Measurements from ENCODE around the gene GSTP1. TPM values are rescaled to one million over a fixed set of nuclear protein-coding genes. Genes with fewer than 3 reads are reported as not detected.
"Not testable (repeated sequence)": the region's sequence is repeated elsewhere in the genome, so short reads cannot be mapped to it uniquely, and the experiment has no call there.

Gene GSTP1
- total RNA-seq, 1 donor from 2014 or later: 771 TPM

DNA sequence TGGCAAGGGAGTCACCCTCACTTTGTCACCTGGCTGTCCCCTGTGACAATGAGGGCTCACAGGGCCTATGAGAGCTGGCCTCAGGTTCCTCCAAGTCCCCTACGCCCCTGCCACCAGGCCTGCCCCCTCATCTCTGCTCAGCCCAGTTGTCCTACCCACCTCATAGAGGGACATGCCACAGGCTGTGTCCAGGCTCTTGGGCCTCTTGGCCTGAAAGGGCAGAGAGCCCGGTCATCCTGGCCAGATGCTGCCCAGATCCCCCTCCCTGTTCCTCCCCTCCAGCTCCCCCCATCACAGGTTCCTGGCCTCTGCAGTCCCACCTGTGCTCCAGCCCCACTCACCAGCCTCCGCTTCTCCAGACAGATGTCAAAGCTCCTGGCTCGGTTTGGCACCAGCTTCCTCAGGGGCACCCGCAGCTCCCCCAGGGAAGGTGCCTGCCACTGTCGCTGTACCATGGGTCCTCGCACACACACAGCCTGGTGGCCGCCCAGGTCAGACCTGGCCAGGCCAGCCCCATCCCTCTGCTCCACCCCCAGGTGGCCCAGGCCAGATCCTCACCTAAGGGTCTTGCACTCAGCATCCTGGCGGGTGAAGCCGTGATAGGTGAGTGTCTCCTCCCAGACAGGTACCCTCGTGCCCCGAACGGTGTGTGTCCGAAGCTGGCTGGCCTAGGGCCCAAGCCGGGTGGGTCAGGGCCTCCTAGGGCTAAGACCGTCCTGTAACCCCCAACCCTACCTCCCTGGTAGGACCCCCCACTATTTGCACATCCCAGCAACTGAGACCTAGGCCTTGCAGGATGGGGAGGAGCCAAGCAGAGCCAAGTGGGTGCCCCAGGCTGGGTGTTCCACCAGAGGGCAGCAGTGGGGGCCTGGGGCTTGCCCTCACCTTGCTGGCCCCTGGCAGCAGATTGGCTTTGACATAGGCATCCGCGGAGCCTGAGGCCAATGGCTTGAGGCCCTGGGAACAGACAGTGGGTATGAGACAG is 31.4 kb downstream of the GSTP1 start:
- no peak for DNase-seq (ENCODE audit: low spot score)

- DNase-seq (ENCODE audit: low spot score): no peak
Measured at GRCh38 chr11:67615728-67616430, 32.3 kb downstream of the GSTP1 start.

DNA sequence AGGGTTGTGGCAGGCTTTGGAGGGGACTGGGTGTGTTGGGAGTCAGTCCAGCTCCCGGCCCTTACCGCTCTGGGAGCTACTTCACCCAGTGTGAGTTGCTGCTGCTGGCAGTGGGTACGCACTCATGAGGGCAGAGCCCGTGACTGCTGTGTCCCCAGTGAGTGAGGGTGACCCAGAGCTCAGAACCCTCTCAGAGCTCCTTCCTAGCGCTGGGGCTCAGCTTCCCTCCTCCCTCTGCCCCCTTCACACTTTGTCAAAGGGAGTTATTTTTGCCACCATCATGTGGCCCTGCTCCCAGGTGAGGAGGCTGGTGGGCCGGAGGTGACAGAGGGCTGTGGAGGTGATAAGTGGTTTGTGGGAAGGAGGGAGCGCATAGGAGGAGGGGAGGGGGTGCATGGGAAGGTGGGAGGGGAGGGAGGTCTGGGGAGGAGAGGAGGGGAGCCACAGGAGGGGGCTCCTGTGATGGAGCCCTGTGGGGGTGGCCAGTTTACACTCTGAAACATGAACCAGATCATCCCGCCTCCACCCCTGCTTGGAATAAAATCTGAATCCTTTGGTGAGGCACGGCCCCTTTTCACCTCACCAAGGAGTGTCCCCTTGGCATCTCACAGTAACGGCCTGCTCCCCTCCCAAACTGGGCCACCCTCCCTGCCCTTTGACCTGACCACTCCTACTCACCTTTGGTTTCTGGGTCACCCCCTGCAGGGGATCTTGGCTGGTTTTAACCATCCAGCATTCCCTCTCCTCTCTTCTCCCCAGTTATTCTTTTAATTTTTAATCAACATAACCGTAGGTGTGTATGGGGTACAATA is 33.0 kb downstream of the GSTP1 start:
- no peak for DNase-seq (ENCODE audit: low spot score)

- DNase-seq (ENCODE audit: low spot score): no peak
Measured at GRCh38 chr11:67617243-67617953, 33.8 kb downstream of the GSTP1 start.

GRCh38 chr11:67618901-67619659 is 35.5 kb downstream of the GSTP1 start:
- not testable (repeated sequence) for DNase-seq (ENCODE audit: low spot score)

GRCh38 chr11:67619683-67620618 is 36.3 kb downstream of the GSTP1 start:
- not testable (repeated sequence) for DNase-seq (ENCODE audit: low spot score)

DNA sequence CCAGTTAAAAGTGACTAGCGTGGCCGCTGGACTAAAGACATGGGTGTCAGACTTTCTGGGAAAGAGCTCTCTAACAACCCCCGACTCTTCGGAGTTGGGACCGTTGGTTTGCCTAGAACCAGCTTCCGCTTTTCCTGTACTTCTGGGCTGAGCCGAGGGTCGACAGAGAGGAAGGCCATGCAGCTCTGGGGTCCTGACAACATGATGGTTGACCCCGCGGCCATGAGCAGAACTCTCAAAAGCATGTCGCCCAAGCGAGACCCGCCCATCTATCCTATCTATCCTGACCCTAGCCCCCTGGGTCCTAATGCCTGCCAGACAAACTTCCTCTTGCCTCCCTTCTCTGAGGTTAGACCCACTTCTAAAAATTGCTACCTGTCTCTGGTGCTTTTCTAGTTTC is 37.0 kb downstream of the GSTP1 start:
- not testable (repeated sequence) for DNase-seq (ENCODE audit: low spot score)

- DNase-seq (ENCODE audit: low spot score): not testable (repeated sequence)
Measured at GRCh38 chr11:67621928-67622327, 38.3 kb downstream of the GSTP1 start.

GRCh38 chr11:67622905-67623304 is 39.3 kb downstream of the GSTP1 start:
- not testable (repeated sequence) for DNase-seq (ENCODE audit: low spot score)

DNA sequence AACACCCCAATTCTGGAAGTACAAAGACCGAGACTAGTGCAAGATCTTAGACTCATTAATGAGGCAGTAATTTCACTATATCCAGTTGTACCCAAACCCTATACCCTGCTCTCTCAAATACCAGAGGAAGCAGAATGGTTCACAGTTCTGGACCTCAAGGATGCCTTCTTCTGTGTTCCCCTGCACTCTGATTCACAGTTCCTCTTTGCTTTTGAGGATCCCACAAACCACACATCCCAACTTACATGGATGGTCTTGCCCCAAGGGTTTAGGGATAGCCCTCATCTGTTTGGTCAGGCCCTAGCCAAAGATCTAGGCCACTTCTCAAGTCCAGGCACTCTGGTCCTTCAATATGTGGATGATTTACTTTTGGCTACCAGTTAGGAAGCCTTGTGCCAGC is 40.2 kb downstream of the GSTP1 start:
- DNase-seq (ENCODE audit: low spot score): not testable (repeated sequence)

DNA sequence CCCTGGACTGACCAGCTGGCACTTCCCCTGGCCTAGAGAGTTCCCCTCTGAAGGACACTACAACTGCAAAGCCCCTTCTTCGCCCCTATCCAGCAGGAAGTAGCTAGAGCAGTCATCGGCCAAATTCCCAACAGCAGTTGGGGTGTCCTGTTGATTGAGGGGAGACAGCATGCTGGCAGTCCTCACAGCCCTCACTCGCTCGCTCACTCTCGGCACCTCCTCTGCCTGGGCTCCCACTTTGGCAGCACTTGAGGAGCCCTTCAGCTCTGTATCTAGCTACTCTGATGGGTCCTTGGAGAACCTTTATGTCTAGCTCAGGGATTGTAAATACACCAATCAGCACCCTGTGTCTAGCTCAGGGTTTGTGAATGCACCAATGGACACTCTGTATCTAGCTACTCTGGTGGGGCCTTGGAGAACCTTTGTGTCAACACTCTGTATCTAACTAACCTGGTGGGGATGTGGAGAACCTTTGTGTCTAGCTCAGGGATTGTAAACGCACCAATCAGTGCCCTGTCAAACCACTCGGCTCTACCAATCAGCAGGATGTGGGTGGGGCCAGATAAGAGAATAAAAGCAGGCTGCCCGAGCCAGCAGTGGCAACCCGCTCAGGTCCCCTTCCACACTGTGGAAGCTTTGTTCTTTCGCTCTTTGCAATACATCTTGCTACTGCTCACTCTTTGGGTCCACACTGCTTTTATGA is 42.7 kb downstream of the GSTP1 start:
- not testable (repeated sequence) for DNase-seq (ENCODE audit: low spot score)

DNA sequence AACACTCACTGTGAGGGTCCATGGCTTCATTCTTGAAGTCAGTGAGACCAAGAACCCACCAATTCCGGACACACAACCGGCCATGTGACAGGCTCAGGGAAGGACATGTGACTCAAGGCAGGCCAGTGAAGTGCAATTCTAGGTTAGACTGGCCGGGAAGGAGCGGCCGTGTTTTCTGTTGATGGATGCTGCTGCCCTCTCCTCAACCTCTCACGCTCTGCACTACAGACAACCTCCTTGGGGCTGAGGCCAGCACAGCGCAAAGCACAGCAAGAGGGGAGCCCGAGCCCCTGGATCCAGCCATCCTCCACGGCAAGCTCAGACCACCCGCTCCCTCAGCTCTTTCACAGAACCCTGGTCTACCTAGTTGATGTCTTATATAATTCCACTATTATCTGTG is 43.4 kb downstream of the GSTP1 start:
- no peak for DNase-seq (ENCODE audit: low spot score)

DNA sequence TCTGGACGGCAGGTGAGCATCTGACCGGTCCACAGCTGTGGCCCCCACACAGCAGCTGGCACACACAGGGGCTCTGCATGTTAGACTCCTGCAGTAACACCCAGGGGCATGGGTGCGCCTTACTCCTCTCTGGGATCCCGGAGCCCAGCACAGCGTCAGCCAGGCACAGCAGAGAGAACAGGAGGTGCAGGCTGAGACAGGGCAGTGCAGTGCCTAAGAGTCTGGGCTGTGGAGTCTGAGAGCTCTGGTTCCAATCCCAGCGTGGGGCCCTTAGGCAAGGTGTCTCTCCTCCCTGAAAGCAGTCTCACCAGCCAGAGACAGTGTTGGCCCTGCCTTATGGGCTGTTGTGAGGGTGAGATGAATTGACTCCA is 43.8 kb downstream of the GSTP1 start:
- peak; percentile 39 for DNase-seq (ENCODE audit: low spot score)

DNA sequence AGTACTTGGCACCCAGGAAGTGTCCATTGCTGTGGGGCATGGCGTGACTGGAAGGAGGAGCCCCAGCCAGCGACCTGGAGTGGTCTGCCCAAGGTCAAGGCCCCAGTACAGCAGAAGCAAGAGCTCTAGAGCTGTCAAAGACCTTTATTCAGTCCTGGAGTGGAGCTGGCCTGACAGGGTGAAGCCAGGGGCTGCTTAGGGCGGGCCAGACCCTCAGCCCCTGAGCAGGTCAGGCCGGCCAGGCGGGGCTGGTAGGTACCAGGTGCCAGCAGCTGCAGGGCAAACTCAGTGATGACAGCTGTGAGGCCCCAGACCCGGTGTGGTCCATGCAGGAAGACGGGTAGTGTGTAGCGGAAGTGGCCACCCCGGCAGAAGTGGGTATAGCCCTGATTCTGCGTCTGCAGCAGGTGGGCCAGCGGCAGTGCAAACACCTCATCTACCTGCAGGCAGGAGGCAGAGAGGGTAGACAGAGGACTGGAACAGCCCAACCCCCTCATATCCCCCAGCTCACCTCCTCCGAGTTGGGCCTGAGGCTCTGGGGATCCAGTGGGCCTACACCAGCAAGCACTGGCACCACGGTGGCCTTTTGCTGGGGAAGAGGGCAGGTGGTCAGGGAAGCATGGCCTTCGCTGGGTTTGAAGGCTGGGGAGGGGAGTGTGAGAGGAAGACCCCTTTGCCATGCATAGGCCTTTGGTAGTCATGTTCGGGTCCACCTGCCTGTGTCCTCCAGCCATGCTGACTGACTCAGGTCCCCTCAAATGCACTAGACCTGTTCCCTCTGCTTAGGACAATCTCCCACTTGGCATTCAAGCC is 44.4 kb downstream of the GSTP1 start:
- peak; percentile 45 for DNase-seq (ENCODE audit: low spot score)

DNA sequence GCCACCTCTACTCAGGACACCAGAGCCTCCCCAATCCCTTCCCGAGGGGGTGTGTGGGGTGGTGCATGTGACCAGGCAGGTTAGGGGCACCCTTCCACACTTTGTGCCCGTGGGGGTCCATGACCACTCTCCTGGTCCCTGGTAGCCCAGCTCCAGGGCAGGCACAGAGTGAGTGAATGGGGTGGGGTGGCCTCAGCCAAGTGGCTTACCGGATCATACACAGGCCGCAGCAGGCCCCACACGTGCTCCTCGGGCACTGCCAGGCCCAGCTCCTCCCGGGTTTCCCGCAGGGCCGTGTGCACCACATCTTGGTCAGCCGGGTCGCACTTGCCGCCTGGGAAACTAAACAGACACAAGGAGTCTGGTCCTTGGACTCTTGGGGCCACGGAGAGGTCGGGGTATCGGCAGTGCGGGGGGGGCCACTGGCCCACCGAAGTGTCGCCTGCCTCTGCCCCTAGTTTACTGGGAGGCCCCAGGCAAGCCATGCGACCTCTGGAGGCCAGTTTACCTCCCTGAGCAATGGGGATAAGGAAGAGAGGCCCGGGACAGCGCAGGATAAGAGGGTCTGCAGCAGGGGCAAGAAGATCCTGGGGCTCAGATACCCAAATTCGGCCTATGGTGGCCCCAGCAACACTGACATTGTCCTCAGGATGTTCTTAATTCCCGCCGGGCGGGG is 45.2 kb downstream of the GSTP1 start:
- peak; percentile 50 for DNase-seq (ENCODE audit: low spot score)

- DNase-seq (ENCODE audit: low spot score): peak; percentile 84
Measured at GRCh38 chr11:67629386-67630227, 46.0 kb downstream of the GSTP1 start, which contains the start of gene NUDT8. NUDT8 (minus strand) TSS chr11:67629937; CDS start chr11:67629911, 26 bp downstream.
